CD4-positive, alpha-beta T cell treated with Interleukin-21 for 1 hour (primary cell): ENCODE measurements around the gene TUBA8.
"Not testable (repeated sequence)": the region's sequence is repeated elsewhere in the genome, so short reads cannot be mapped to it uniquely, and the experiment has no call there.

ENCODE experiments used
- DNase-seq: peaks from one replicate; pipeline ENCODE4 v3.0.0-alpha.2; 2020

The TUBA8 gene

GRCh38 chr22:18136563-18137320, 26.1 kb downstream of the TUBA8 start:
- no peak for DNase-seq

DNA sequence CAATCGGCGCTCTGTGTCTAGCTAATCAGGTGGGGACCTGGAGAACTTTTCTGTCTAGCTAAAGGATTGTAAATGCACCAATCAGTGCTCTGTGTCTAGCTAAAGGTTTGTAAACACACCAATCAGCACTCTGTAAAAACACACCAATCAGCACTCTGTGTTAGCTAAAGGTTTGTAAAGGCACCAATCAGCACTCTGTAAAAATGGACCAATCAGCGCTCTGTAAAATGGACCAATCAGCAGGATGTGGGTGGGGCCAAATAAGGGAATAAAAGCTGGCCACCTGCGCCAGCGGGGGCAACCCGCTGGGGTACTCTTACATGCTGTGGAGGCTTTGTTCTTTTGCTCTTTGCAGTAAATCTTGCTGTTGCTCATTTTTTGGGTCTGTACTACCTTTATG, 30.4 kb downstream of the TUBA8 start:
- DNase-seq: not testable (repeated sequence)

DNA sequence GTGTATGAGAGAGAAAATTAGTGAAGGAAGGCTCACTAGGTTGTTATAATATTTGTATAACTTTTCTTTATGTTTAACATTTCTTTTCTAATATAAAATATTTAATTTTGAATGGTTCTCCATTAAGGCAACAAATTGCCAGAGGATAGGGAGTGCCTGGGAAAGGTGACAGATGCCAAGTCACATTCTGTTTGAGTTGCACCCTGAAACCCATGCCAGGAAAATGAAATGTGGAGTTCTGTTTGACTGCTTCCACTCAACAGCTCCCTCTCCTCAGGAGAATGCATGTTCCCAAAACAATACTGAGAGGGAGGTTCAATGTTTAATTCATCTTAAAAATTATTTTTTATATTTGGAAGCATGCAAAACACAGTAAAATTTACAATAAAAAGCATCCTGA, 33.5 kb downstream of the TUBA8 start:
- no peak for DNase-seq

- no peak for DNase-seq
These were observed 35.2 kb downstream of the TUBA8 start for GRCh38 chr22:18145676-18146388.

GRCh38 chr22:18146389-18146753, 35.8 kb downstream of the TUBA8 start:
- DNase-seq: no peak

DNA sequence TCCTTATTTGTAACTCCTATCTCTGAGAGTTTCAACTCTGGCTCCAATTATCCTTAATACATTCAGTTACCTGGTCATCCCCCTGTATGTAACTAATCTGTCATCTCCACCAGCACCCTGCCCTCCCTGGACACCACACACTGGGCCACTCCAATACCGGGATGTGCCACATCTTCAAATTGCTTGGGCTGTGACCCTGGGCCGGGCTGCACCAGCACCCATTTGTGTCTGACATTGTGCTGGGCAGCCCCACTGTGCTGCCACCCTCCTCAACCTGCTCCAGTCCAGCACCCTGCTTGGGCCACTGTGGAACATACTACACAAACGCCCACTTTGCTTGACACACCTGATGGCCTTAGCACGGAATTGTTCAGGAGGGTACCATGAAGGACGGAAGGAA, 37.2 kb downstream of the TUBA8 start:
- no peak for DNase-seq

DNA sequence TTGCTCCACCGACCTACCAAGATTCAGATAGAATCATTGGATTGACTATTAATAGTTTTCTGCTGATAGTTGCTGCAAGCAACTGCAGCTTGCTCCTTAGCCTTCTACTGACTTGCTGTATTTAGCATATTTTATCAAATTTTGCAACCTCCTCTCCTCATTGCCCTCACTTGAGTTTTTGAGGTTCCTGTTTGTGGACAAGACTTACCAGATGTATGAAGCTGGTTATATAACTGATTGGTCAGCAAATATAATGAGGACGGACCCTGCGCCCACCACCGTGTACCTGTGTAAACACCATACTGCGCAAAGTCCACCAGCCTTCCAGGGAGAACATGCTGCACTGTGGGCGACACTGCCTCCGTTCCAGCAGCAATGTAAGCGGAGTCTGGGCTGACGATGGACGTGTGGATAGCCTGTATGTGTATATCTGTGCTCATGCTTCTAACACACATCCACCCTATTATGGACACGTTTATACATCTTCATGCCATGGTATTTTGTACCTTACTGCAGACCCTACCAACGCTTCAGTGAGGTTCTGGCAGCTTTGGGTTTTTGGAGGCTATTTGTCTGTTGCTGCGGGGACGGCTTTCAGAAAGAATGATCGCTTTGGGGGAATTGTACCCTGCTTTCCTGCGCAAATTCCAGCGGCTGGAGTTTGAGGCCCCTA, 37.8 kb downstream of the TUBA8 start:
- no peak for DNase-seq

GRCh38 chr22:18152519-18152918, 41.9 kb downstream of the TUBA8 start:
- no peak for DNase-seq

DNA sequence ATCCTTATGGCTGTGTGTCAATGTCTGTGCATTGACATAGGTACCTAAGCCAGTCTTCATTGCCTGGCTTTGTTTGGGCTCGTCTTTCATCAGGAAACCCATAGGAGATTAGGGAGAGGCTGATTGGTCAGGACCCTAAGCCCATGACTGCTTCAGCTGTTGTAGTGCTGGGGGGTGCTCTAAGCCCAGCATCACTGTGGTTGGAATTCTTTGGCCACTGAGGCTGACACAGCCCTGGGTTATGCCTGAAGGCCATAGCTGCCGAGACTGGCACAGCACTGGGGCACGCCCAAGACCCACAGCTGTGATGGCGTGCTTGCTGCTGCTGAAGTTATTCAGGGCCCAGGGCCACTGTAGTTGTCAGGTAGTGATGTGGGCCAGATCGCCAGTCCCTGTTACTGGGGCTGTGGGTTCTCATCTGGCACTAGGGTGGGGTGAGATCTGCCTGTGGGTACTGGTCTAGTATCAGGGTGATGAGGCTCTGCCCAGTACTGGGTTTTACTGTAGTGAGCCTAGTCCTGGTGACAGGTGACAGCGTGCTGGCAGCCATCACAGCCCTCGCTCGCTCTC, 44.3 kb downstream of the TUBA8 start:
- DNase-seq: no peak

DNA sequence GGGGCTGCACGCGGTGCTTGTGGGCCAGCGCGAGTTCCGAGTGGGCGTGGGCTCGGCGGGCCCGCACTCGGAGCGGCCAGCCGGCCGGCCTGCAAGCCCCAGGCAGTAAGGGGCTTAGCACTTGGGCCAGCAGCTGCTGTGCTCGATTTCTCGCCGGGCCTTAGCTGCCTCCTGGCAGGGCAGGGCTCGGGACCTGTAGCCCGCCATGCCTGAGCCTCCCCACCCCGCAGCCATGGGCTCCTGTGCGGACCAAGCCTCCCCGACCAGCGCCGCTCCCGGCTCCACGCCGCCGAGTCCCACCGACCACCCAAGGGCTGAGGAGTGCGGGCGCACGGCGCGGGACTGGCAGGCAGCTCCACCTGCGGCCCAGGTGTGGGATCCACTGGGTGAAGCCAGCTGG, 44.9 kb downstream of the TUBA8 start:
- not testable (repeated sequence) for DNase-seq

DNA sequence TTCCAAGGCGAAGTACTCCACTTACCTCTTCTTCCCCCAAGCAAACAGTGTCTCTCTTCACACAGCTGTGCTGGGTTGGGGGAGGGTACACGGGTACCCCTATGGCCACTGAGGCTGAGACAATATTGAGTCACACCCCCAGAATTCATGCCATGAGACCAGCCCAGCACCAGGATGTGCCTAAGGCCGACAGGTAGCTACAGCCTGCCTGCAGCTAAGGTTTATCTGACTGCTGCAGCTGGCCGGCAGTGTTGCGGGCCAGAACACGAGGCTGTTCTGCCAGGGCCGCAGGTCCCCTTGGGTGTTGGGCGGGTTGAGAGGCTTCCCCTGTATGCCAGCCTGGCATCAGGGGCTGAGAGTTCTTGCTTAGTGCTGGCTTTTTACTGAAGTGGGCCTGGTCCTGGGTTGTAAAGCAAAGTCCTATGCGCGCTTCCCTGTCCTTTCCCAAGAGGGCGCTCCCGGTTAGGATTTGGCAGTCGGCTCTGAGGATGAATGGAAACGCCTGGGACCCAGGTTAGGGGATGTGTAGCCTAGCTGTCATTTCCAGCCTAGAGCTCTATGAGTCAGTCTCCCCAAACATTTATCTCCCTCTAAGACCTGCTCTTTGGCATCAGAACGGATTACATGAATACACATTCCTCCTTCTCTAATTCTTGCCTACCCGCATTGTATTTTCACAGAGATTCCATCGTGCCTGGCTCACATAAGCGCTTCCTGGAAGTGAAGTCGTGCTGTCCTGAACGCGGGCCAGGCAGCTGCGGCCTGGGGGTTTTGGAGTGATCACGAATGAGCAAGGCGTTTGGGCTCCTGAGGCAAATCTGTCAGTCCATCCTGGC, 46.5 kb downstream of the TUBA8 start:
- peak; percentile 46 for DNase-seq

- DNase-seq: no peak
These were observed 47.1 kb downstream of the TUBA8 start for GRCh38 chr22:18157714-18158028.

DNA sequence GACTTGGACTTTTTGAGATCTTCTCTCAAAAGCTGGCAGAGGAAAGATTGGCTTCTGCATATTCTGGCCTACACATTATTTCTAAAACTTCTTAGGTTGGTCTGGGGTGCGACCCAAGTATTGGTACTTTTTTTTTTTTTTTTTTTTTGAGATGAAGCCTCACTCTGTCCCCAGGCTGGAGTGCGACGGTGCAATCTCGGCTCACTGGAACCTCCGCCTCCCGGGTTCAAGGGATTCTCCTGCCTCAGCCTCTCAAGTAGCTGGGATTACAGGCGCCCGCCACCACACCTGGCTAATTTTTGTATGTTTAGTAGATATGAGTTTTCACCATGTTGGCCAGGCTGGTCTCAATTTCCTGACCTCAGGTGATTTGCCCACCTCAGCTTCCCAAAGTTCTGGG, 50.0 kb downstream of the TUBA8 start:
- DNase-seq: not testable (repeated sequence)

- DNase-seq: not testable (repeated sequence)
These were observed 53.2 kb downstream of the TUBA8 start for GRCh38 chr22:18163843-18164242.

- not testable (repeated sequence) for DNase-seq
These were observed 54.0 kb downstream of the TUBA8 start for GRCh38 chr22:18164584-18164983.

GRCh38 chr22:18165356-18165755, 54.7 kb downstream of the TUBA8 start:
- DNase-seq: not testable (repeated sequence)

- DNase-seq: not testable (repeated sequence)
These were observed 59.7 kb downstream of the TUBA8 start for GRCh38 chr22:18170284-18170683.

DNA sequence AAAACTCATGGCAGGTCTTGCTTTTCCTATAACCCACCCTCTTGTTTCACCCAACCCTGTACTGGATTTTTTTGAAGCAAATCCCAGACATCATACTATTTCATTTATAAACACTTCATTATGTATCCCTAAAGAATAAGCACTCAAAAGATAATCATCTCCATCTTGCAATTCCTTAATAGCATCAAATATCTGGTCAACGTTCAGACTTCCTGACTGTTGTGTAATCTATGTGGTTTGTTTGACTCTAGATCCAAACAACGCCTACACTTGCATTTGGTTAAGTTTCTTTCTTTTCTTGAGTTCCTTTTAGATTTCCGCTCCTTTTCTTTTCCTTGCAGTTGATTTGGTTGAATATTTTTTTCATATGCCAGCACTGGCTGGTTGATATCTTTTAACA, 61.6 kb downstream of the TUBA8 start:
- DNase-seq: not testable (repeated sequence)

DNA sequence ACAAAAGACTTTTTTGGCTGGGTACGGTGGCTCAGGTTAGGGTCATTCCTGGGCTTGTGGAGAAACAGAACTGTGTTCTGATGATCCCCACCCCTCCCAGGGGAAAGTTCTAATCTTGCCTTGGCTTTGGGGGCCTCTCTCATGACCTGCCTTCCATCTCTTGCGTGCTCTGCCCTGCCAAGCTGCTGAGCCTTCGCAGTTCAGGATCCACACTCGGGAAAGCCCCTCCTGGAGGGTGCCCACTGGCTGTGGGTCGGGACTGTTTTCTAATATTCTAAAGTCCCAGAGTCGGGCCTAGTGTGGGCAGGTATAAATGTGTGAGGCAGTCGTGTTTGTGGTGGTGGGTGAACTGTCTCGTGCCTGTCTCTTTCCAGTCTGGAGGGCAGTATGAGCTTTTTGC, 62.2 kb downstream of the TUBA8 start:
- DNase-seq: not testable (repeated sequence)

DNA sequence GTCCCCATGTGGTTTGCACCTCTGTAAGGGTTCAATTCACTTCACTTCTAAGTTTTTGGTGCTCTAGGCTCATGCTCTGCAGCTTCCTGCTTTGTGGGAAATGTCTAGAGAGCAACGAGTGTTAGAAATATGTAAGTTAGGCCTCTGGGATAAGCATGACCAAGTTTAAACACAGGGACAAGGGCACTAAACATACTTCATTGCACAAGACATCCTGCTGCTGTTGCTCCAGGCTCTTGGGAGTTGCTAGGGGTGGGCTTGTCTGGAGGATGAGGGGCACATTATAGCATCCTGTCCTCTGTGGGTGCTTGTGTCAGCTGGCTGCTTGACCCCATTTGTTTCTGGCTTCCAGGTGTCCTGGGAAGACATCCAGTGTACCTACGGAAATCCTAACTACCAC, 62.8 kb downstream of the TUBA8 start:
- DNase-seq: not testable (repeated sequence)
